ENCODE results near the gene FZD7. TPM values are rescaled to one million over a fixed set of nuclear protein-coding genes. Genes with fewer than 3 reads are reported as not detected.

FZD7 gene
- total RNA-seq, 1 experiment from 2014 or later = 14.6 TPM

DNA sequence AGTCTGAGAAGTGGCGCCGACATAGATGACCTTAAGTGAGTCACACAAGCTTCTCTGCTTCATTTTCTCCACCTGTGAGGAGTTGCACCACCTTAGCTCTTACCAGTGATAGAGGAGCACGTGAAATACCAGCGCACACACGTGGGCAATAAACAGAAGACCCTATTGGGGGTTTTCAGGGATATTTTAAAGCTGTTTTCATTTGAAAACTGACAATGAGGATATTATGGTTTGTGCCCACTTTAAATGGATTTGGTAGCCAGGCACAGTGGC is 47.3 kb upstream of the FZD7 start:
- ATAC-seq = no peak
- peaks cover 0 to 8% of the 10 kb centered on the region in 2 experiments; a peak in 2 of 4 replicates for H3K4me1 ChIP-seq (ENCODE audit: control insufficient read depth in 1 of 2, insufficient read depth in 2 of 2, low read length in 2 of 2)
- no peak overlapping the region for H3K9ac ChIP-seq (ENCODE audit: low read length)
- no peaks in the 10 kb centered on the region for H3K9me3 ChIP-seq (ENCODE audit: control insufficient read depth in 1 of 2, insufficient read depth in 1 of 2, low read depth in 1 of 2, low read length in 2 of 2)
- ChIA-PET RAD21 (ENCODE audit: low non-redundant PET in 1 of 2, low total read pairs in 2 of 2, uncharacterized antibody in 2 of 2, unreplicated experiment in 2 of 2) (no interaction called here), POLR2A (no interaction called here), CTCF (no interaction called here)
- TF ChIP-seq, protein P1, sequence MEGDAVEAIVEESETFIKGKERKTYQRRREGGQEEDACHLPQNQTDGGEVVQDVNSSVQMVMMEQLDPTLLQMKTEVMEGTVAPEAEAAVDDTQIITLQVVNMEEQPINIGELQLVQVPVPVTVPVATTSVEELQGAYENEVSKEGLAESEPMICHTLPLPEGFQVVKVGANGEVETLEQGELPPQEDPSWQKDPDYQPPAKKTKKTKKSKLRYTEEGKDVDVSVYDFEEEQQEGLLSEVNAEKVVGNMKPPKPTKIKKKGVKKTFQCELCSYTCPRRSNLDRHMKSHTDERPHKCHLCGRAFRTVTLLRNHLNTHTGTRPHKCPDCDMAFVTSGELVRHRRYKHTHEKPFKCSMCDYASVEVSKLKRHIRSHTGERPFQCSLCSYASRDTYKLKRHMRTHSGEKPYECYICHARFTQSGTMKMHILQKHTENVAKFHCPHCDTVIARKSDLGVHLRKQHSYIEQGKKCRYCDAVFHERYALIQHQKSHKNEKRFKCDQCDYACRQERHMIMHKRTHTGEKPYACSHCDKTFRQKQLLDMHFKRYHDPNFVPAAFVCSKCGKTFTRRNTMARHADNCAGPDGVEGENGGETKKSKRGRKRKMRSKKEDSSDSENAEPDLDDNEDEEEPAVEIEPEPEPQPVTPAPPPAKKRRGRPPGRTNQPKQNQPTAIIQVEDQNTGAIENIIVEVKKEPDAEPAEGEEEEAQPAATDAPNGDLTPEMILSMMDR (IDR thresholded peaks at IDR 0.05 in 2 of 3, conservative IDR thresholded peaks at IDR 0.05 in 1 of 3; ENCODE audit: borderline replicate concordance in 1 of 3, insufficient read depth in 1 of 3, low read depth in 2 of 3, low read length in 2 of 3) = no peak
- TF ChIP-seq SIN3A (IDR thresholded peaks at IDR 0.05; ENCODE audit: low read depth) (no peak), ZFX (IDR thresholded peaks at IDR 0.05) (no peak), EZH2 (IDR thresholded peaks at IDR 0.05) (no peak), FOSL1 (IDR thresholded peaks at IDR 0.05; ENCODE audit: low read depth) (peak; percentile 47; the same call in 1 of the 2 replicates)
- no peaks in the 10 kb centered on the region for H3K27me3 ChIP-seq (ENCODE audit: insufficient read depth, low read length)
- no peak overlapping the region for H3K4me3 ChIP-seq (replicated peaks in 1 of 2; ENCODE audit: low read depth in 1 of 2, low read length in 2 of 2)
- peak overlapping the region; percentile 15 for H2AFZ ChIP-seq (ENCODE audit: low read depth, low read length, poor library complexity, severe bottlenecking)
- no peak for DNase-seq (ENCODE audit: low read depth, low spot score)
- no peak overlapping the region for H3K27ac ChIP-seq (ENCODE audit: low read depth, low read length)
- H3K9me2 ChIP-seq (ENCODE audit: insufficient read depth) = no peaks in the 10 kb centered on the region
- H3K4me2 ChIP-seq (ENCODE audit: low read length) = no peak overlapping the region
- intact Hi-C loops (cut with micrococcal nuclease) = no loop called here
- H3K36me3 ChIP-seq (ENCODE audit: control insufficient read depth in 1 of 2, insufficient read depth in 2 of 2, low read length in 2 of 2) = no peaks in the 10 kb centered on the region
- no TSS peak for BruUV-seq (replicated peaks)
- no peaks in the 10 kb centered on the region for H3K79me2 ChIP-seq (ENCODE audit: insufficient read depth, low read length)
- H4K20me1 ChIP-seq (ENCODE audit: insufficient read depth) = no peaks in the 10 kb centered on the region

DNA sequence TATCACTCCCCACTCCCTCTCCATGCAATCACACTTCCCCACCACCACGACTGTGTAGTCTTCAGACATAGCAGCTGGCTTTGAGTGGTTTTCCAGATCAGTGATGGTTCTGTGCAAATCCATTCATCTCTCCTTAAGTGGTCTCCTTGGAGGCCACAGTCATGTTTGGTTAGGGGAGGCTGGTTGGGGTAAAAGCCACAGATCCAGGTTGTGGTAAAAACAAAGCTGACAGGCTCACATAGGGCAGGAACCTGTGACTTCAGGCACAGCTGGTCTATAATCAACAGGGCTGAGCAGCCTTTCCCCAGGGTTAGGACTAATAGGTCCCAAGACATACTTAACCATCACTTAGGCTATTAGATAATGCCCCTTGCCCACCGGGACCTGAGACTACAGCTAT is 46.2 kb upstream of the FZD7 start:
- Histone ChIP-seq H3K79me2 (ENCODE audit: insufficient read depth, low read length) (no peaks in the 10 kb centered on the region), H3K9me2 (ENCODE audit: insufficient read depth) (no peaks in the 10 kb centered on the region), H3K36me3 (ENCODE audit: control insufficient read depth in 1 of 2, insufficient read depth in 2 of 2, low read length in 2 of 2) (no peaks in the 10 kb centered on the region), H3K4me3 (replicated peaks in 1 of 2; ENCODE audit: low read depth in 1 of 2, low read length in 2 of 2) (no peak overlapping the region), H2AFZ (ENCODE audit: low read depth, low read length, poor library complexity, severe bottlenecking) (no peak overlapping the region), H3K4me1 (ENCODE audit: control insufficient read depth in 1 of 2, insufficient read depth in 2 of 2, low read length in 2 of 2) (peaks cover 0 to 8% of the 10 kb centered on the region in 2 experiments; a peak in 2 of 4 replicates), H3K4me2 (ENCODE audit: low read length) (no peak overlapping the region), H3K9ac (ENCODE audit: low read length) (no peak overlapping the region), H3K27me3 (ENCODE audit: insufficient read depth, low read length) (no peaks in the 10 kb centered on the region), H3K27ac (ENCODE audit: low read depth, low read length) (no peak overlapping the region), H4K20me1 (ENCODE audit: insufficient read depth) (no peaks in the 10 kb centered on the region), H3K9me3 (ENCODE audit: control insufficient read depth in 1 of 2, insufficient read depth in 1 of 2, low read depth in 1 of 2, low read length in 2 of 2) (no peaks in the 10 kb centered on the region)
- TF ChIP-seq EZH2phosphoT487 (IDR thresholded peaks at IDR 0.05; ENCODE audit: borderline replicate concordance) (no peak), POLR2A (IDR thresholded peaks at IDR 0.05; ENCODE audit: borderline replicate concordance, extremely low read depth, insufficient read depth, insufficient read length) (no peak), ZNF274 (IDR thresholded peaks at IDR 0.05; ENCODE audit: low read depth, low read length) (no peak), FOSL1 (IDR thresholded peaks at IDR 0.05; ENCODE audit: low read depth) (no peak), ELF1 (IDR thresholded peaks at IDR 0.05; ENCODE audit: borderline replicate concordance, low read depth) (no peak), EGR1 (IDR thresholded peaks at IDR 0.05; ENCODE audit: low read depth) (no peak), RAD21 (IDR thresholded peaks at IDR 0.05; ENCODE audit: low read depth) (no peak), POLR2AphosphoS5 (IDR thresholded peaks at IDR 0.05; ENCODE audit: low read depth, low read length) (no peak), EZH2 (IDR thresholded peaks at IDR 0.05) (no peak), CBX3 (IDR thresholded peaks at IDR 0.05; ENCODE audit: low read depth) (no peak), CEBPB (IDR thresholded peaks at IDR 0.05; ENCODE audit: low read depth) (no peak)
- TF ChIP-seq, protein P2, sequence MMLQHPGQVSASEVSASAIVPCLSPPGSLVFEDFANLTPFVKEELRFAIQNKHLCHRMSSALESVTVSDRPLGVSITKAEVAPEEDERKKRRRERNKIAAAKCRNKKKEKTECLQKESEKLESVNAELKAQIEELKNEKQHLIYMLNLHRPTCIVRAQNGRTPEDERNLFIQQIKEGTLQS (IDR thresholded peaks at IDR 0.05) = no peak
- TF ChIP-seq, protein P3, sequence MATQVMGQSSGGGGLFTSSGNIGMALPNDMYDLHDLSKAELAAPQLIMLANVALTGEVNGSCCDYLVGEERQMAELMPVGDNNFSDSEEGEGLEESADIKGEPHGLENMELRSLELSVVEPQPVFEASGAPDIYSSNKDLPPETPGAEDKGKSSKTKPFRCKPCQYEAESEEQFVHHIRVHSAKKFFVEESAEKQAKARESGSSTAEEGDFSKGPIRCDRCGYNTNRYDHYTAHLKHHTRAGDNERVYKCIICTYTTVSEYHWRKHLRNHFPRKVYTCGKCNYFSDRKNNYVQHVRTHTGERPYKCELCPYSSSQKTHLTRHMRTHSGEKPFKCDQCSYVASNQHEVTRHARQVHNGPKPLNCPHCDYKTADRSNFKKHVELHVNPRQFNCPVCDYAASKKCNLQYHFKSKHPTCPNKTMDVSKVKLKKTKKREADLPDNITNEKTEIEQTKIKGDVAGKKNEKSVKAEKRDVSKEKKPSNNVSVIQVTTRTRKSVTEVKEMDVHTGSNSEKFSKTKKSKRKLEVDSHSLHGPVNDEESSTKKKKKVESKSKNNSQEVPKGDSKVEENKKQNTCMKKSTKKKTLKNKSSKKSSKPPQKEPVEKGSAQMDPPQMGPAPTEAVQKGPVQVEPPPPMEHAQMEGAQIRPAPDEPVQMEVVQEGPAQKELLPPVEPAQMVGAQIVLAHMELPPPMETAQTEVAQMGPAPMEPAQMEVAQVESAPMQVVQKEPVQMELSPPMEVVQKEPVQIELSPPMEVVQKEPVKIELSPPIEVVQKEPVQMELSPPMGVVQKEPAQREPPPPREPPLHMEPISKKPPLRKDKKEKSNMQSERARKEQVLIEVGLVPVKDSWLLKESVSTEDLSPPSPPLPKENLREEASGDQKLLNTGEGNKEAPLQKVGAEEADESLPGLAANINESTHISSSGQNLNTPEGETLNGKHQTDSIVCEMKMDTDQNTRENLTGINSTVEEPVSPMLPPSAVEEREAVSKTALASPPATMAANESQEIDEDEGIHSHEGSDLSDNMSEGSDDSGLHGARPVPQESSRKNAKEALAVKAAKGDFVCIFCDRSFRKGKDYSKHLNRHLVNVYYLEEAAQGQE (IDR thresholded peaks at IDR 0.05; ENCODE audit: low read depth) = no peak
- ChIA-PET CTCF (no interaction called here), POLR2A (no interaction called here), RAD21 (ENCODE audit: low non-redundant PET in 1 of 2, low total read pairs in 2 of 2, uncharacterized antibody in 2 of 2, unreplicated experiment in 2 of 2) (no interaction called here)
- ATAC-seq (no peak), DNase-seq (ENCODE audit: low read depth, low spot score) (no peak)
- intact Hi-C loops (cut with micrococcal nuclease) = no loop called here
- BruUV-seq (replicated peaks) = no TSS peak

Measured in HCT116 (cell line).